HEK293 (cell line): ENCODE data around the gene SPRY4.

ENCODE experiments used
- ZFHX2 ChIP-seq: fragments of 450-650 bp; formaldehyde crosslinking; conservative IDR thresholded peaks from 2 replicates; pipeline ENCODE4 v1.5.1; 2016; ENCODE audit warnings: missing biosample characterization, missing genetic modification characterization
- ZNF121 ChIP-seq: fragments of 450-650 bp; formaldehyde crosslinking; IDR thresholded peaks from 2 replicates; pipeline ENCODE4 v1.5.1; 2016; ENCODE audit warnings: missing biosample characterization, missing genetic modification characterization
- TF ChIP-seq, protein P1 (sequence below): fragments of 450-650 bp; formaldehyde crosslinking; IDR thresholded peaks from 2 replicates; pipeline ENCODE4 v1.5.1; 2016; ENCODE audit warnings: missing biosample characterization, missing genetic modification characterization, low read depth

DNA sequence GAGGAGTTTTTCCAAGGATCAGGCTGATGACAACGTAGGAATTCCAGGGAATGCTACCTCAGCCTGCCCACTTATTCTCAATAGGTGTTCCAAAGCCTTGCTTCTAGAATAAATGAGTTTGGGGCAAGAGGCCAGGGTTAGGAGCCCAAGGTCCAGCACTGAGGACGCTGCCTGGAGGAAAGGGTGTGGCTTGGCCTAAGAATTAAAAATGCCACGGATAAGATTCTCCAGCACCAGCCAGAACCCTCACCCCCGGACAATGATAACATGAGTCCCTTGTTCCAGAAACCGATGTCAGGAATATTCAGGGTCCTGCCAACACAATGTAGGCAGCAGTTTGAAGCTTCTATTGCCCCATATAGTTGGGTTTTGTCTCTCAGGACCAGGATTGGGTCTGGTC, 7.6 kb downstream of the SPRY4 start:
- TF ChIP-seq ZNF121 (tag by site-specific recombination) (no peak), ZFHX2 (tag by site-specific recombination) (no peak)
- TF ChIP-seq, protein P1, sequence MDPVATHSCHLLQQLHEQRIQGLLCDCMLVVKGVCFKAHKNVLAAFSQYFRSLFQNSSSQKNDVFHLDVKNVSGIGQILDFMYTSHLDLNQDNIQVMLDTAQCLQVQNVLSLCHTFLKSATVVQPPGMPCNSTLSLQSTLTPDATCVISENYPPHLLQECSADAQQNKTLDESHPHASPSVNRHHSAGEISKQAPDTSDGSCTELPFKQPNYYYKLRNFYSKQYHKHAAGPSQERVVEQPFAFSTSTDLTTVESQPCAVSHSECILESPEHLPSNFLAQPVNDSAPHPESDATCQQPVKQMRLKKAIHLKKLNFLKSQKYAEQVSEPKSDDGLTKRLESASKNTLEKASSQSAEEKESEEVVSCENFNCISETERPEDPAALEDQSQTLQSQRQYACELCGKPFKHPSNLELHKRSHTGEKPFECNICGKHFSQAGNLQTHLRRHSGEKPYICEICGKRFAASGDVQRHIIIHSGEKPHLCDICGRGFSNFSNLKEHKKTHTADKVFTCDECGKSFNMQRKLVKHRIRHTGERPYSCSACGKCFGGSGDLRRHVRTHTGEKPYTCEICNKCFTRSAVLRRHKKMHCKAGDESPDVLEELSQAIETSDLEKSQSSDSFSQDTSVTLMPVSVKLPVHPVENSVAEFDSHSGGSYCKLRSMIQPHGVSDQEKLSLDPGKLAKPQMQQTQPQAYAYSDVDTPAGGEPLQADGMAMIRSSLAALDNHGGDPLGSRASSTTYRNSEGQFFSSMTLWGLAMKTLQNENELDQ (tag by site-specific recombination) = no peak
